ENCODE results near the gene SLC25A4. TPM values are rescaled to one million over a fixed set of nuclear protein-coding genes. Genes with fewer than 3 reads are reported as not detected.

SLC25A4 gene
- total and polyA plus RNA-seq, 2 of the 4 experiments (the other 2 are of a cell fraction): 16.0 to 21.6 TPM

DNA sequence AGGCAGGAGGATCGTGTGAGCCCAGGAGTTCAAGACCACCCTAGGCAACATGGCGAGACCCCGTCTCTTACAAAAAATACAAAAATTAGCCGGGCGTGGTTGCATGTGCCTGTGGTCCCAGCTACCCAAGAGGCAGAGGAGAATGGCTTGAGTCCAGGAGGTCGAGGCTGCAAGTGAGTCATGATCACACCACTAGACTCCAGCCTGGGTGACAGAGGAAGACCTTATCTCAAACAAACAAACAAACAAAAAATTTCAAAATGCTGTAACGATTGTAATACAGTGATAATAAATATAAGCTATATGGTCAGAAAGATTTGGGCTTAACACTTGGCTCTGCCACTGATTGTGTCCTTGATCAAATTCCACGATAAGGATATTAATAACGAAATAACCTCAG lies 24.2 kb downstream of the SLC25A4 start:
- Histone ChIP-seq H2BK15ac (ENCODE audit: low read depth, low read length) (no peak overlapping the region), H4K5ac (ENCODE audit: low read depth, low read length) (no peak overlapping the region), H2BK5ac (ENCODE audit: low read depth, low read length, poor library complexity, severe bottlenecking) (no peak overlapping the region), H2AK9ac (replicated peaks; ENCODE audit: low read depth, low read length, poor library complexity) (no peak overlapping the region), H3K14ac (replicated peaks; ENCODE audit: low read depth, low read length) (no peak overlapping the region), H3K4me2 (ENCODE audit: low read depth, low read length) (no peak overlapping the region), H3K9ac (ENCODE audit: low read depth, low read length) (no peak overlapping the region), H3K23ac (ENCODE audit: low read depth, low read length) (no peak overlapping the region), H3K79me1 (ENCODE audit: low read depth in 1 of 2, low read length in 2 of 2) (peaks cover 0 to 4% of the 10 kb centered on the region in 2 experiments; a peak in 3 of 4 replicates), H2AK5ac (ENCODE audit: low read depth, low read length) (no peak overlapping the region), H3K18ac (ENCODE audit: low read depth, low read length) (no peak overlapping the region), H3K4ac (ENCODE audit: low read depth, low read length) (no peak overlapping the region), H2BK120ac (ENCODE audit: low read depth, low read length) (no peak overlapping the region), H3K36me3 (ENCODE audit: control insufficient read depth, insufficient read depth, low read length) (peaks cover 16% of the 10 kb centered on the region), H3K27me3 (ENCODE audit: control insufficient read depth, insufficient read depth, low read length) (no peaks in the 10 kb centered on the region), H2BK20ac (ENCODE audit: low read depth, low read length) (no peak overlapping the region), H4K20me1 (ENCODE audit: insufficient read depth, low read length) (0 out of 2 replicates have a peak, but pooled peaks cover 3% of the 10 kb centered on the region), H3K9me1 (ENCODE audit: insufficient read depth, low read length) (no peaks in the 10 kb centered on the region), H3K27ac (ENCODE audit: insufficient read depth, low read length) (no peak overlapping the region), H3K9me3 (ENCODE audit: control insufficient read depth, insufficient read depth, low read length) (no peaks in the 10 kb centered on the region), H3K56ac (ENCODE audit: extremely low read depth, insufficient read depth, low read length) (no peak overlapping the region), H3K4me3 (ENCODE audit: insufficient read depth, low read depth, low read length) (no peak overlapping the region), H4K8ac (ENCODE audit: low read depth in 2 of 2, low read length in 2 of 2) (no peak overlapping the region), H3K4me1 (ENCODE audit: control insufficient read depth, insufficient read depth, low read length) (no peaks in the 10 kb centered on the region), H2AFZ (replicated peaks; ENCODE audit: low read length, poor library complexity) (no peak overlapping the region), H4K91ac (ENCODE audit: insufficient read depth, low read depth, low read length) (no peak overlapping the region)
- TF ChIP-seq, protein P1, sequence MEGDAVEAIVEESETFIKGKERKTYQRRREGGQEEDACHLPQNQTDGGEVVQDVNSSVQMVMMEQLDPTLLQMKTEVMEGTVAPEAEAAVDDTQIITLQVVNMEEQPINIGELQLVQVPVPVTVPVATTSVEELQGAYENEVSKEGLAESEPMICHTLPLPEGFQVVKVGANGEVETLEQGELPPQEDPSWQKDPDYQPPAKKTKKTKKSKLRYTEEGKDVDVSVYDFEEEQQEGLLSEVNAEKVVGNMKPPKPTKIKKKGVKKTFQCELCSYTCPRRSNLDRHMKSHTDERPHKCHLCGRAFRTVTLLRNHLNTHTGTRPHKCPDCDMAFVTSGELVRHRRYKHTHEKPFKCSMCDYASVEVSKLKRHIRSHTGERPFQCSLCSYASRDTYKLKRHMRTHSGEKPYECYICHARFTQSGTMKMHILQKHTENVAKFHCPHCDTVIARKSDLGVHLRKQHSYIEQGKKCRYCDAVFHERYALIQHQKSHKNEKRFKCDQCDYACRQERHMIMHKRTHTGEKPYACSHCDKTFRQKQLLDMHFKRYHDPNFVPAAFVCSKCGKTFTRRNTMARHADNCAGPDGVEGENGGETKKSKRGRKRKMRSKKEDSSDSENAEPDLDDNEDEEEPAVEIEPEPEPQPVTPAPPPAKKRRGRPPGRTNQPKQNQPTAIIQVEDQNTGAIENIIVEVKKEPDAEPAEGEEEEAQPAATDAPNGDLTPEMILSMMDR (conservative IDR thresholded peaks at IDR 0.05; ENCODE audit: low read depth, low read length): no peak
- TF ChIP-seq CEBPB (IDR thresholded peaks at IDR 0.05; ENCODE audit: low read depth, low read length) (no peak), FOS (IDR thresholded peaks at IDR 0.05; ENCODE audit: low read depth, low read length) (no peak), MAFK (IDR thresholded peaks at IDR 0.05; ENCODE audit: low read depth, low read length) (no peak), CHD1 (IDR thresholded peaks at IDR 0.05; ENCODE audit: low read depth, low read length) (no peak)
- TF ChIP-seq, protein P2, sequence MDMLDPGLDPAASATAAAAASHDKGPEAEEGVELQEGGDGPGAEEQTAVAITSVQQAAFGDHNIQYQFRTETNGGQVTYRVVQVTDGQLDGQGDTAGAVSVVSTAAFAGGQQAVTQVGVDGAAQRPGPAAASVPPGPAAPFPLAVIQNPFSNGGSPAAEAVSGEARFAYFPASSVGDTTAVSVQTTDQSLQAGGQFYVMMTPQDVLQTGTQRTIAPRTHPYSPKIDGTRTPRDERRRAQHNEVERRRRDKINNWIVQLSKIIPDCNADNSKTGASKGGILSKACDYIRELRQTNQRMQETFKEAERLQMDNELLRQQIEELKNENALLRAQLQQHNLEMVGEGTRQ (IDR thresholded peaks at IDR 0.05; ENCODE audit: low read depth, low read length): no peak
- BruUV-seq (replicated peaks): no TSS peak
- intact Hi-C loops (cut with micrococcal nuclease): no loop called here
- ChIA-PET CTCF (interaction anchor here (1.1 kb wide), 1 partner anchor 14 kb away, joined by 5 read pairs; no protein-coding TSS in a partner anchor), POLR2A (ENCODE audit: unreplicated experiment) (no interaction called here)
- DNase-seq (no peak), ATAC-seq (ENCODE audit: low read depth) (no peak)
- dilution Hi-C loops (cut with HindIII; ENCODE audit: low sequenced_read_pairs, unreplicated experiment): no loop called here
- WGBS, 2 experiments (ENCODE audit: extremely low coverage in 2 of 2, insufficient read length in 1 of 2): no CpG with 5 or more reads among the region's 9 CpGs
- in situ Hi-C loops (cut with MboI; ENCODE audit: low sequenced_read_pairs): no loop called here

All from IMR-90 (cell line).